AG04450 (cell line): ENCODE results near the gene XRCC4. TPM values are rescaled to one million over a fixed set of nuclear protein-coding genes. Genes with fewer than 3 reads are reported as not detected.

Experiments used
- CTCF ChIA-PET: fragments of 300-600, 350-600 bp; formaldehyde crosslinking; extraction: SDS; loops from one replicate; lab custom pipeline; 2022; ENCODE audit warnings: antibody characterized with exemption, inconsistent platforms; lab: Charles Lee
- POLR2A ChIA-PET: fragments of 350-600 bp; formaldehyde crosslinking; extraction: SDS; loops from one replicate; lab custom pipeline; 2021; ENCODE audit warnings: antibody characterized with exemption, inconsistent platforms; lab: Yijun Ruan, JAX
- DNase-seq: peaks from one replicate; pipeline ENCODE4 v3.0.0-alpha.2; 2011; ENCODE audit warnings: low read depth, low spot score
- H3K27ac ChIP-seq: one replicate; pipeline ENCODE4 v1.5.1; 2012; ENCODE audit warnings: low read depth, low read length, control low read depth
- H3K27me3 ChIP-seq: one replicate; pipeline ENCODE4 v1.6.0; 2012; ENCODE audit warnings: low read length; ENCODE audit not compliant: control insufficient read depth, insufficient read depth
- H3K4me3 ChIP-seq: 2 replicates; pipeline ENCODE4 v1.5.1; 2011; ENCODE audit warnings: mild to moderate bottlenecking, low read depth, low read length, control low read depth
- H3K9me3 ChIP-seq: 2 replicates; pipeline ENCODE4 v1.5.1; 2012; ENCODE audit warnings: low read length; ENCODE audit not compliant: control insufficient read depth, insufficient read depth
- polyA plus RNA-seq: library from polyadenylated mRNA; depleted of rRNA; stranded (reverse); fragments of >200 nt; gene quantifications from 2 replicates; pipeline ENCODE4 v1.2.3, GENCODE V29; 2011
- TF ChIP-seq, protein P1 (sequence below): IDR thresholded peaks from 2 replicates; pipeline ENCODE4 v1.5.1; 2011; ENCODE audit warnings: low read depth, low read length, control low read depth, inconsistent platforms

XRCC4 gene
- polyA plus RNA-seq, 1 experiment: 4.2 TPM

DNA sequence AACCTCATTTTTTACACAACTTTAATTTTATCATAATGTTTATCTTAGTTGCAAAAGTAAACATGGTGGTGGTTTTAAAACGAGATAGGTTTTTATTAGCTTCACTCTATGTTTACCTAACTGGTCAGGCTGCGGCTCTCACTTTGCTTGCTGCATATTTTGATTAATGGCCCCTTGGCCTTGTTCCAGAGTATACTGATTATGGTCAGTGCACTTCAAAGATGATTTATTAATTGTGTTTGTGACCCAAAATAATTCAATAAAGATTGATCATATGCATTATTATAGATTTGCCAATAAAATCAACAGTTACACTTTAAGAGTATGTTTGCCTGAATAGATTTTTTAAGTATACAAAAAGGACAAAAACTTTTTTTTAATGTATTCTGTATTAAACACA lies 188.0 kb downstream of the XRCC4 start:
- CTCF ChIA-PET: no interaction called here
- Histone ChIP-seq H3K9me3 (no peaks in the 10 kb centered on the region), H3K4me3 (no peak overlapping the region), H3K27me3 (no peaks in the 10 kb centered on the region), H3K27ac (no peak overlapping the region)
- POLR2A ChIA-PET: no interaction called here
- no peak for DNase-seq
- TF ChIP-seq, protein P1, sequence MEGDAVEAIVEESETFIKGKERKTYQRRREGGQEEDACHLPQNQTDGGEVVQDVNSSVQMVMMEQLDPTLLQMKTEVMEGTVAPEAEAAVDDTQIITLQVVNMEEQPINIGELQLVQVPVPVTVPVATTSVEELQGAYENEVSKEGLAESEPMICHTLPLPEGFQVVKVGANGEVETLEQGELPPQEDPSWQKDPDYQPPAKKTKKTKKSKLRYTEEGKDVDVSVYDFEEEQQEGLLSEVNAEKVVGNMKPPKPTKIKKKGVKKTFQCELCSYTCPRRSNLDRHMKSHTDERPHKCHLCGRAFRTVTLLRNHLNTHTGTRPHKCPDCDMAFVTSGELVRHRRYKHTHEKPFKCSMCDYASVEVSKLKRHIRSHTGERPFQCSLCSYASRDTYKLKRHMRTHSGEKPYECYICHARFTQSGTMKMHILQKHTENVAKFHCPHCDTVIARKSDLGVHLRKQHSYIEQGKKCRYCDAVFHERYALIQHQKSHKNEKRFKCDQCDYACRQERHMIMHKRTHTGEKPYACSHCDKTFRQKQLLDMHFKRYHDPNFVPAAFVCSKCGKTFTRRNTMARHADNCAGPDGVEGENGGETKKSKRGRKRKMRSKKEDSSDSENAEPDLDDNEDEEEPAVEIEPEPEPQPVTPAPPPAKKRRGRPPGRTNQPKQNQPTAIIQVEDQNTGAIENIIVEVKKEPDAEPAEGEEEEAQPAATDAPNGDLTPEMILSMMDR: no peak

DNA sequence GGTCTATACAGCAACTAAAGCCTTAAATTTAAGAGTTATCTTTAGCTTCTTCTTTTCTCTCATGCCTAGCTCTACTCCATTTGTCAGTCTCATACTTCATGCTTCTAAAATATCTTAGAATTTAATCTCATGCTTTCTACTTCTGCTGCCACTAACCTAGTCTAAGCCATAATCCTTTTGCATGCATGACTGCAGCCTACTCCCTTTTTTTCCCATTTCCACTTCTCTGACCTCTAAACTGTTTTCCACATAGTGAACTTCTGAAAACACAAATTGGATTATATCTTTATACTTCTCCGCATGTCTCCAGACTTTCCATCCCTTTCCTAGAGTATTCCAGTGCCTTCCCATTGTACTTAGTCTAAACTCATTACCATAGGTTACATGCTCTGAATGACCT lies 193.0 kb downstream of the XRCC4 start:
- Histone ChIP-seq H3K9me3 (no peaks in the 10 kb centered on the region; the same call in 1 of the 2 replicates), H3K27ac (no peak overlapping the region), H3K4me3 (no peak overlapping the region), H3K27me3 (no peaks in the 10 kb centered on the region)
- ChIA-PET CTCF (no interaction called here), POLR2A (no interaction called here)
- no peak for DNase-seq
- TF ChIP-seq, protein P1: no peak

DNA sequence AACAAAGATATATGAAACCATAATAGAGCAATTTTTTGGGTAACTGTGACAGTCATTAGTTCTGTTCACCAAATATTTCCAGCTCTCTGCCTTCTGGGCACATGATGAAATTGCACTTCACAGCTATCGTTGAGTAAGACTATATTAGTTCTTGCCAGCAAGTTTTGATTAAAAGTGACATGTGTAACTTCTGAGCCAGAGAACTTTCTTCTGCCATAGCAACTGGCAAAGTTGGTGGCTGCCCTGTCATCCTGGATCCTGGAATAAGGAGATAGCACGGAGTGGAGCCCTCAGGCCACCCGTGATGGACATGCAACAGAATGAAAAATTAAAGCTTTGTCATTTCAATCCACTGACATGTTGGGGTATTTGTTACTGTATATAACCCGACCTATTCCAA lies 199.8 kb downstream of the XRCC4 start:
- CTCF ChIA-PET: no interaction called here

DNA sequence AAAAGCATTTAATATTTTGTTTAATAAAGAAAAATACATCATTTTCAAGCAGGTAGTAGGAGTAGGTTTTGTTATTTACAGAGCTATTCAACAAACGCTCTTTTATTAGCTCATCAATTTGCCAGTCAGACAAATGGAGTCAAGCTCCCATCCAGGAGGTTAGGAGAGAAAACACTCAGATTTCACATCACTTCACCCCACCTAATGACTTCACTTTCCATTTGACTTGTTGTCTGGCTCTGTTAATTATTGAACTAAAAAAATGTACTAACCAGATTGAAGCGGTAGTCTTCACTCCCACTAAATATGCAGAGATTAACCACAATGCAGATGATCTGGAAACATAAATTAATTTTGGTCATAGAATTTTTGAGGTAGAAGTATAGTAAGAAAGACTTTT lies 200.6 kb downstream of the XRCC4 start:
- no peak for DNase-seq
- TF ChIP-seq, protein P1: no peak
- Histone ChIP-seq H3K9me3 (no peaks in the 10 kb centered on the region; the same call in 1 of the 2 replicates), H3K27ac (no peak overlapping the region), H3K27me3 (no peaks in the 10 kb centered on the region), H3K4me3 (no peak overlapping the region)
- POLR2A ChIA-PET: no interaction called here
- CTCF ChIA-PET: interaction anchor here (0.8 kb wide), 1 partner anchor 152 kb away, joined by 5 read pairs; no protein-coding TSS in a partner anchor

More for the DNA sequence above, 199.8 kb downstream of the XRCC4 start:
- TF ChIP-seq, protein P1: no peak
- Histone ChIP-seq H3K9me3 (no peaks in the 10 kb centered on the region; the same call in 1 of the 2 replicates), H3K27ac (no peak overlapping the region), H3K4me3 (no peak overlapping the region), H3K27me3 (no peaks in the 10 kb centered on the region)
- POLR2A ChIA-PET: no interaction called here
- DNase-seq: no peak

DNA sequence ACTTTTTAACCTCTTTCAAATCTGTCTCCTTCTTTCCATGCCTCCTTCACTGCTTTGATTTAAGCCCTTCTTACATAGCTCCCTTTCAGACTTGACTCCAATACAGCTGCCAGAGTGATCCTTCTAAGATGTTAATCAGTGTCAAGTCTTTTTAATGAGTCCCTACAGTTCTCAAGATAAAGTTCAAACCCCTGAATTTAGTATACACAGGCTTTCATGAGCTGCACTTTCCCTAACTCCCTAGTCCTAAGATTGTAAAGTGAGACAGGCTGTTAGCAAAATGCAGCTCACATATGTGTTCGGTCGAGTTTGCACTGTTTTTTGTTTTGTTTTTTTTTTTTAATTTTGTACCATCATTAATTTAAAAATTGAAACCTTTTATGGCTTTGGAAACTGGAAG lies 203.8 kb downstream of the XRCC4 start:
- no peaks in the 10 kb centered on the region for H3K27me3 ChIP-seq
- no peak for DNase-seq
- no peaks in the 10 kb centered on the region for H3K9me3 ChIP-seq
- no peak overlapping the region for H3K4me3 ChIP-seq
- no peak overlapping the region for H3K27ac ChIP-seq
- CTCF ChIA-PET: no interaction called here
- TF ChIP-seq, protein P1: no peak
- POLR2A ChIA-PET: no interaction called here
